ENCODE results near the gene SACS.
A peak's percentile ranks its signal among the peaks of the same experiment; 100 is the strongest.

SACS gene

GRCh38 chr13:23433171-23434153 lies at the start of gene SACS:
Gene SACS (minus strand): TSS chr13:23433702. CDS start chr13:23411239, 22,463 bp downstream.
- Histone ChIP-seq H3K27ac (ENCODE audit: low read length) (no peak within 1 kb of the TSS), H3K36me3 (ENCODE audit: control insufficient read depth in 1 of 2, insufficient read depth in 2 of 2, low read length in 2 of 2) (no peaks in the 10 kb centered on the region), H3K27me3 (ENCODE audit: low read depth, low read length) (no peaks in the 10 kb centered on the region), H3K4me1 (ENCODE audit: control insufficient read depth in 1 of 2, insufficient read depth in 2 of 2, low read length in 2 of 2) (no peaks in the 10 kb centered on the region), H3K9me3 (ENCODE audit: control insufficient read depth in 1 of 2, low read length in 2 of 2) (peaks cover 0 to 3% of the 10 kb centered on the region in 2 donors), H3K4me3 (ENCODE audit: low read depth in 1 of 2, low read length in 2 of 2) (peak within 1 kb of the TSS; percentile 67)

- Histone ChIP-seq H3K4me1 (ENCODE audit: control insufficient read depth in 1 of 2, insufficient read depth in 2 of 2, low read length in 2 of 2) (no peaks in the 10 kb centered on the region), H3K27ac (ENCODE audit: low read length) (no peak overlapping the region), H3K4me3 (ENCODE audit: low read depth in 1 of 2, low read length in 2 of 2) (no peak overlapping the region), H3K27me3 (ENCODE audit: low read depth, low read length) (no peaks in the 10 kb centered on the region), H3K9me3 (ENCODE audit: control insufficient read depth in 1 of 2, low read length in 2 of 2) (peaks cover 5 to 14% of the 10 kb centered on the region in 2 donors), H3K36me3 (ENCODE audit: control insufficient read depth in 1 of 2, insufficient read depth in 2 of 2, low read length in 2 of 2) (no peaks in the 10 kb centered on the region)
Observed at GRCh38 chr13:23480324-23480723, 46.8 kb upstream of the SACS start.

GRCh38 chr13:23477101-23477500 lies 43.6 kb upstream of the SACS start:
- Histone ChIP-seq H3K36me3 (ENCODE audit: control insufficient read depth in 1 of 2, insufficient read depth in 2 of 2, low read length in 2 of 2) (no peaks in the 10 kb centered on the region), H3K9me3 (ENCODE audit: control insufficient read depth in 1 of 2, low read length in 2 of 2) (peaks cover 5 to 14% of the 10 kb centered on the region in 2 donors), H3K27ac (ENCODE audit: low read length) (no peak overlapping the region), H3K27me3 (ENCODE audit: low read depth, low read length) (no peaks in the 10 kb centered on the region), H3K4me1 (ENCODE audit: control insufficient read depth in 1 of 2, insufficient read depth in 2 of 2, low read length in 2 of 2) (no peaks in the 10 kb centered on the region), H3K4me3 (ENCODE audit: low read depth in 1 of 2, low read length in 2 of 2) (no peak overlapping the region)

- no peak overlapping the region for H3K4me3 ChIP-seq (ENCODE audit: low read depth in 1 of 2, low read length in 2 of 2)
- H3K4me1 ChIP-seq (ENCODE audit: control insufficient read depth in 1 of 2, insufficient read depth in 2 of 2, low read length in 2 of 2) = peaks cover 0 to 4% of the 10 kb centered on the region in 2 donors
- no peaks in the 10 kb centered on the region for H3K27me3 ChIP-seq (ENCODE audit: low read depth, low read length)
- H3K9me3 ChIP-seq (ENCODE audit: control insufficient read depth in 1 of 2, low read length in 2 of 2) = no peaks in the 10 kb centered on the region
- no peaks in the 10 kb centered on the region for H3K36me3 ChIP-seq (ENCODE audit: control insufficient read depth in 1 of 2, insufficient read depth in 2 of 2, low read length in 2 of 2)
- no peak overlapping the region for H3K27ac ChIP-seq (ENCODE audit: low read length)
Observed at GRCh38 chr13:23473221-23473620, 39.7 kb upstream of the SACS start.

- Histone ChIP-seq H3K36me3 (ENCODE audit: control insufficient read depth in 1 of 2, insufficient read depth in 2 of 2, low read length in 2 of 2) (no peaks in the 10 kb centered on the region), H3K4me1 (ENCODE audit: control insufficient read depth in 1 of 2, insufficient read depth in 2 of 2, low read length in 2 of 2) (peaks cover 0 to 6% of the 10 kb centered on the region in 2 donors), H3K27ac (ENCODE audit: low read length) (no peak overlapping the region), H3K9me3 (ENCODE audit: control insufficient read depth in 1 of 2, low read length in 2 of 2) (no peaks in the 10 kb centered on the region), H3K27me3 (ENCODE audit: low read depth, low read length) (no peaks in the 10 kb centered on the region), H3K4me3 (ENCODE audit: low read depth in 1 of 2, low read length in 2 of 2) (no peak overlapping the region)
Observed at GRCh38 chr13:23472189-23472588, 38.7 kb upstream of the SACS start.

GRCh38 chr13:23470790-23471614 lies 37.5 kb upstream of the SACS start:
- H3K4me3 ChIP-seq (ENCODE audit: low read depth in 1 of 2, low read length in 2 of 2) = no peak overlapping the region
- no peaks in the 10 kb centered on the region for H3K9me3 ChIP-seq (ENCODE audit: control insufficient read depth in 1 of 2, low read length in 2 of 2)
- no peak overlapping the region for H3K27ac ChIP-seq (ENCODE audit: low read length)
- no peaks in the 10 kb centered on the region for H3K36me3 ChIP-seq (ENCODE audit: control insufficient read depth in 1 of 2, insufficient read depth in 2 of 2, low read length in 2 of 2)
- H3K27me3 ChIP-seq (ENCODE audit: low read depth, low read length) = no peaks in the 10 kb centered on the region
- peaks cover 0 to 12% of the 10 kb centered on the region in 2 donors for H3K4me1 ChIP-seq (ENCODE audit: control insufficient read depth in 1 of 2, insufficient read depth in 2 of 2, low read length in 2 of 2)

GRCh38 chr13:23469951-23470421 lies 36.5 kb upstream of the SACS start:
- H3K4me1 ChIP-seq (ENCODE audit: control insufficient read depth in 1 of 2, insufficient read depth in 2 of 2, low read length in 2 of 2) = peaks cover 0 to 18% of the 10 kb centered on the region in 2 donors
- H3K27me3 ChIP-seq (ENCODE audit: low read depth, low read length) = no peaks in the 10 kb centered on the region
- H3K36me3 ChIP-seq (ENCODE audit: control insufficient read depth in 1 of 2, insufficient read depth in 2 of 2, low read length in 2 of 2) = no peaks in the 10 kb centered on the region
- H3K4me3 ChIP-seq (ENCODE audit: low read depth in 1 of 2, low read length in 2 of 2) = no peak overlapping the region
- H3K9me3 ChIP-seq (ENCODE audit: control insufficient read depth in 1 of 2, low read length in 2 of 2) = no peaks in the 10 kb centered on the region
- no peak overlapping the region for H3K27ac ChIP-seq (ENCODE audit: low read length)

GRCh38 chr13:23468811-23469210 lies 35.3 kb upstream of the SACS start:
- H3K27ac ChIP-seq (ENCODE audit: low read length) = no peak overlapping the region
- H3K36me3 ChIP-seq (ENCODE audit: control insufficient read depth in 1 of 2, insufficient read depth in 2 of 2, low read length in 2 of 2) = no peaks in the 10 kb centered on the region
- H3K27me3 ChIP-seq (ENCODE audit: low read depth, low read length) = no peaks in the 10 kb centered on the region
- H3K4me1 ChIP-seq (ENCODE audit: control insufficient read depth in 1 of 2, insufficient read depth in 2 of 2, low read length in 2 of 2) = peaks cover 0 to 18% of the 10 kb centered on the region in 2 donors
- no peaks in the 10 kb centered on the region for H3K9me3 ChIP-seq (ENCODE audit: control insufficient read depth in 1 of 2, low read length in 2 of 2)
- no peak overlapping the region for H3K4me3 ChIP-seq (ENCODE audit: low read depth in 1 of 2, low read length in 2 of 2)

GRCh38 chr13:23467932-23468278 lies 34.4 kb upstream of the SACS start:
- H3K27ac ChIP-seq (ENCODE audit: low read length) = no peak overlapping the region

GRCh38 chr13:23467048-23467931 lies 33.8 kb upstream of the SACS start:
- H3K27ac ChIP-seq (ENCODE audit: low read length) = no peak overlapping the region
- H3K9me3 ChIP-seq (ENCODE audit: control insufficient read depth in 1 of 2, low read length in 2 of 2) = no peaks in the 10 kb centered on the region
- no peak overlapping the region for H3K4me3 ChIP-seq (ENCODE audit: low read depth in 1 of 2, low read length in 2 of 2)
- peaks cover 0 to 18% of the 10 kb centered on the region in 2 donors for H3K4me1 ChIP-seq (ENCODE audit: control insufficient read depth in 1 of 2, insufficient read depth in 2 of 2, low read length in 2 of 2)
- H3K27me3 ChIP-seq (ENCODE audit: low read depth, low read length) = no peaks in the 10 kb centered on the region
- H3K36me3 ChIP-seq (ENCODE audit: control insufficient read depth in 1 of 2, insufficient read depth in 2 of 2, low read length in 2 of 2) = no peaks in the 10 kb centered on the region

More at GRCh38 chr13:23467932-23468278, 34.4 kb upstream of the SACS start:
- Histone ChIP-seq H3K4me3 (ENCODE audit: low read depth in 1 of 2, low read length in 2 of 2) (no peak overlapping the region), H3K4me1 (ENCODE audit: control insufficient read depth in 1 of 2, insufficient read depth in 2 of 2, low read length in 2 of 2) (peaks cover 0 to 18% of the 10 kb centered on the region in 2 donors), H3K36me3 (ENCODE audit: control insufficient read depth in 1 of 2, insufficient read depth in 2 of 2, low read length in 2 of 2) (no peaks in the 10 kb centered on the region), H3K9me3 (ENCODE audit: control insufficient read depth in 1 of 2, low read length in 2 of 2) (no peaks in the 10 kb centered on the region), H3K27me3 (ENCODE audit: low read depth, low read length) (no peaks in the 10 kb centered on the region)
